Kidney (tissue), 14 donors: ENCODE data around the gene SLC35G1. TPM values are rescaled to one million over a fixed set of nuclear protein-coding genes. Genes with fewer than 3 reads are reported as not detected.

ENCODE experiments used
- DNase-seq, 5 donors: peaks; one replicate each; pipeline ENCODE4 v3.0.0-alpha.2; 2013 to 2020
- FAIRE-seq: peaks from 2 replicates; lab custom pipeline; 2012; peaks lifted over from hg19 to GRCh38; lab: Jason Lieb, UNC
- H3K27ac ChIP-seq, 2 donors: one replicate each; pipeline ENCODE4 v1.7.0; 2013; ENCODE audit warnings: low read depth in 2 of 2, low read length in 2 of 2, inconsistent platforms in 1 of 2
- H3K27me3 ChIP-seq: one replicate; pipeline ENCODE4 v1.7.1; 2013; ENCODE audit warnings: low read length, inconsistent platforms; ENCODE audit not compliant: control insufficient read depth, insufficient read depth
- H3K36me3 ChIP-seq, 3 donors: one replicate each; pipeline versions ENCODE4 v1.7.0 to v1.7.1; 2013; ENCODE audit warnings: low read length in 3 of 3, control low read depth in 1 of 3, inconsistent platforms in 1 of 3; ENCODE audit not compliant: insufficient read depth in 3 of 3, control insufficient read depth in 2 of 3
- H3K4me1 ChIP-seq, 3 donors: one replicate each; pipeline versions ENCODE4 v1.7.0 to v1.7.1; 2013; ENCODE audit warnings: low read length in 3 of 3, inconsistent platforms in 1 of 3, low read depth in 1 of 3; ENCODE audit not compliant: control insufficient read depth in 2 of 3, insufficient read depth in 2 of 3
- H3K4me3 ChIP-seq, 3 donors: one replicate each; pipeline versions ENCODE4 v1.7.0 to v1.8.1; 2013; ENCODE audit warnings: low read length in 3 of 3, control low read depth in 1 of 3, inconsistent platforms in 1 of 3
- H3K9ac ChIP-seq, 3 donors: one replicate each; pipeline versions ENCODE4 v1.7.0 to v1.7.1; 2013; ENCODE audit warnings: low read length in 3 of 3, control low read depth in 1 of 3, inconsistent platforms in 1 of 3
- H3K9me3 ChIP-seq, 3 donors: one replicate each; pipeline versions ENCODE4 v1.7.0 to v1.7.1; 2013; ENCODE audit warnings: low read length in 3 of 3, control low read depth in 1 of 3, inconsistent platforms in 1 of 3; ENCODE audit not compliant: control insufficient read depth in 2 of 3, insufficient read depth in 1 of 3
- CTCF ChIP-seq: IDR thresholded peaks from 3 replicates; pipeline ENCODE4 v1.5.1; 2012; ENCODE audit warnings: mild to moderate bottlenecking, moderate library complexity, borderline replicate concordance; ENCODE audit not compliant: insufficient read depth; ENCODE audit errors: extremely low read depth
- intact Hi-C: fragments of 100-400 bp; cut with DNase I; formaldehyde crosslinking; loops from one replicate; pipeline ENCODE4 v1.11.1; 2022
- polyA plus RNA-seq: library from polyadenylated mRNA; stranded (reverse); fragments of 350-450 nt; fragmentation: Illumina TruSeq; extraction: RNeasy Lipid Tissue Mini Kit (QIAGEN cat#74804); gene quantifications from one replicate; pipeline ENCODE4 v1.2.3, GENCODE V29; 2014; ENCODE audit warnings: low read depth, low replicate concordance; ENCODE audit not compliant: insufficient read depth
- total RNA-seq: library from RNA; stranded (reverse); fragmentation: NEBNext Ultra II Directional; extraction: Animal tissue kit (Norgen Biotek cat#: 25700); gene quantifications from one replicate; pipeline ENCODE4 v1.2.1, GENCODE V29; 2021
- donor health status: control.
- donor health status: control.
- donor health status: control.
- donor health status: control.
- donor health status: control.
- donor health status: DM: yes; HTN: yes; CAD: no.
- donor health status: Normal renal cell carcinoma (clear cell type).

Gene SLC35G1
- total and polyA plus RNA-seq, 2 donors from 2014 or later, result 2.6 to 3.1 TPM

DNA sequence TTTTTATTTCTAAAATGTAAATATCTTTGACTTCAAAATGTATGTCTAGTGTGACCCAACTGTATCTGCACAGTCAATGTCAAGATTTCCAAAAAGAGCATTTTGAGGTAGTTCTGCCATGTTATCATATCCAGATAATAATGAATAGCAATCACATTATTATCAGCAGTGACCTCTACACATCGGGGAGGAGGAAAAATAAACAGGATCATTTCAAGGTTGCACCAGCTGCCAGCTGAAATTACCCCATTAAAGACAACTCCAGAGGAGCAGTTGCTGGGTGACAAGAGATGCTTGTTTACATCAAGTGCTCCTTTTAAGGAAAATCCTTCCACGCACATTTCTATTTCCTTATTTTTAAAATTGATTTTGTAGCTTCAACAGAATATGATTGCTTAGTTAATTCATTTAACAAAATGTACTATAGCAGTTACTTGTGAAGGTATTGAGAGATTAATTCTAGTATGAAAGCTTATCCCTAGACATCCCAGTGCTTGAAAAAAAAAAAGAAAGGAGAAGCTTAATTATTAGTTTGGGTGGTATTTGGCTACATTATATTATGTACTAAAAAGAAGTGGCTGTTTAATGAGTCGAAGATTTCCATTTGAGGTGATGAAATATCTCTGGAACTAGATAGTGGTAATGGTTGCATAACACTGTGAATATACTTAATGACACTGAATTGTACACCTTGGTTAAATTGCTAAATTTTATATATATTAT, 19.3 kb upstream of the SLC35G1 start:
- Histone ChIP-seq H3K27me3 (no peaks in the 10 kb centered on the region), H3K27ac (no peak overlapping the region), H3K9me3 (no peaks in the 10 kb centered on the region), H3K36me3 (no peaks in the 10 kb centered on the region), H3K4me1 (no peaks in the 10 kb centered on the region), H3K4me3 (no peak overlapping the region), H3K9ac (no peak overlapping the region)
- no peak for TF ChIP-seq CTCF
- FAIRE-seq (no peak), DNase-seq (no peak)
- intact Hi-C loops, result no loop called here

- intact Hi-C loops, result no loop called here
Observed at GRCh38 chr10:93875032-93875358, 18.8 kb upstream of the SLC35G1 start.

GRCh38 chr10:93876381-93876780, 17.4 kb upstream of the SLC35G1 start:
- H3K27me3 ChIP-seq, result no peaks in the 10 kb centered on the region
- H3K9ac ChIP-seq, result no peak overlapping the region
- DNase-seq, result no peak
- no peak for FAIRE-seq
- no peaks in the 10 kb centered on the region for H3K9me3 ChIP-seq
- no peak overlapping the region for H3K4me3 ChIP-seq
- no peaks in the 10 kb centered on the region for H3K4me1 ChIP-seq
- no peak for TF ChIP-seq CTCF
- intact Hi-C loops, result no loop called here
- H3K36me3 ChIP-seq, result no peaks in the 10 kb centered on the region
- H3K27ac ChIP-seq, result no peak overlapping the region

More at GRCh38 chr10:93875032-93875358, 18.8 kb upstream of the SLC35G1 start:
- TF ChIP-seq CTCF, result no peak
- Histone ChIP-seq H3K4me1 (no peaks in the 10 kb centered on the region), H3K9ac (no peak overlapping the region), H3K36me3 (no peaks in the 10 kb centered on the region), H3K9me3 (no peaks in the 10 kb centered on the region), H3K27ac (no peak overlapping the region), H3K4me3 (no peak overlapping the region), H3K27me3 (no peaks in the 10 kb centered on the region)
- FAIRE-seq (no peak), DNase-seq (no peak)

- intact Hi-C loops, result no loop called here
Observed at GRCh38 chr10:93879273-93879672, 14.5 kb upstream of the SLC35G1 start.

More at GRCh38 chr10:93879273-93879672, 14.5 kb upstream of the SLC35G1 start:
- Histone ChIP-seq H3K4me3 (no peak overlapping the region), H3K36me3 (no peaks in the 10 kb centered on the region), H3K9me3 (no peaks in the 10 kb centered on the region), H3K27me3 (no peaks in the 10 kb centered on the region), H3K4me1 (no peaks in the 10 kb centered on the region), H3K27ac (no peak overlapping the region), H3K9ac (no peak overlapping the region)
- no peak for TF ChIP-seq CTCF
- DNase-seq (no peak), FAIRE-seq (no peak)
